OCI-LY3 (cell line): Measurements from ENCODE around the gene PDIA5.

Experiments
- EZH2phosphoT487 ChIP-seq: fragments of 200-600 bp; shearing (Covaris generic); IDR thresholded peaks from 2 replicates; pipeline ENCODE4 v1.6.1; 2018; ENCODE audit warnings: antibody characterized with exemption, mixed run types, low read depth
- TF ChIP-seq, protein P1 (sequence below): fragments of 200-600, 300-600 bp; sonication (generic); IDR thresholded peaks from 2 replicates; pipeline ENCODE4 v1.5.1; 2014; ENCODE audit warnings: antibody characterized with exemption, low read length, low read depth

- TF ChIP-seq, protein P1, sequence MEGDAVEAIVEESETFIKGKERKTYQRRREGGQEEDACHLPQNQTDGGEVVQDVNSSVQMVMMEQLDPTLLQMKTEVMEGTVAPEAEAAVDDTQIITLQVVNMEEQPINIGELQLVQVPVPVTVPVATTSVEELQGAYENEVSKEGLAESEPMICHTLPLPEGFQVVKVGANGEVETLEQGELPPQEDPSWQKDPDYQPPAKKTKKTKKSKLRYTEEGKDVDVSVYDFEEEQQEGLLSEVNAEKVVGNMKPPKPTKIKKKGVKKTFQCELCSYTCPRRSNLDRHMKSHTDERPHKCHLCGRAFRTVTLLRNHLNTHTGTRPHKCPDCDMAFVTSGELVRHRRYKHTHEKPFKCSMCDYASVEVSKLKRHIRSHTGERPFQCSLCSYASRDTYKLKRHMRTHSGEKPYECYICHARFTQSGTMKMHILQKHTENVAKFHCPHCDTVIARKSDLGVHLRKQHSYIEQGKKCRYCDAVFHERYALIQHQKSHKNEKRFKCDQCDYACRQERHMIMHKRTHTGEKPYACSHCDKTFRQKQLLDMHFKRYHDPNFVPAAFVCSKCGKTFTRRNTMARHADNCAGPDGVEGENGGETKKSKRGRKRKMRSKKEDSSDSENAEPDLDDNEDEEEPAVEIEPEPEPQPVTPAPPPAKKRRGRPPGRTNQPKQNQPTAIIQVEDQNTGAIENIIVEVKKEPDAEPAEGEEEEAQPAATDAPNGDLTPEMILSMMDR: no peak
- TF ChIP-seq EZH2phosphoT487: no peak
Measured at GRCh38 chr3:123167686-123168085, 100.9 kb downstream of the PDIA5 start.
